Right kidney (tissue), 1 donor: ENCODE measurements around the gene ZNF521.

Experiments used
- DNase-seq: peaks from one replicate; pipeline ENCODE4 v3.0.0-alpha.2; 2016

Gene ZNF521

DNA sequence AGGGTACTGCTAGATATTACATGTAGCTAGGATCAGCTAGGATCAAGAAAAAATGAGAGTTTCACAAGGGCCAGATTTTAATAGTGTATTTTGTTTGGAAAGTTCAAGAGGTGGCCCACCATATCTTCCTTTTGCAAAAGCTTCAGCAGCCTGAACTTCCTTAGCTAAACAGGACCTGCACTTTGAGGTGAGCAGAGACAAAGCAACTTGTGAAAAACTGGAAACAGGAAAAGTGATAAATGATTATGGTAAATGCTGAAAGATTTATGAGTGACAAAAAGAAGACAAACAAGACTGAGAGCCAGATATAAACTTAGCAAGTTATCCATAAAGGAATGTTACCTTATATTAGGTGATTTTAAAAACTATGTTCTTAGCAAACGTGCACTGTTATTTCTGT lies 123.6 kb downstream of the ZNF521 start:
- no peak for DNase-seq

DNA sequence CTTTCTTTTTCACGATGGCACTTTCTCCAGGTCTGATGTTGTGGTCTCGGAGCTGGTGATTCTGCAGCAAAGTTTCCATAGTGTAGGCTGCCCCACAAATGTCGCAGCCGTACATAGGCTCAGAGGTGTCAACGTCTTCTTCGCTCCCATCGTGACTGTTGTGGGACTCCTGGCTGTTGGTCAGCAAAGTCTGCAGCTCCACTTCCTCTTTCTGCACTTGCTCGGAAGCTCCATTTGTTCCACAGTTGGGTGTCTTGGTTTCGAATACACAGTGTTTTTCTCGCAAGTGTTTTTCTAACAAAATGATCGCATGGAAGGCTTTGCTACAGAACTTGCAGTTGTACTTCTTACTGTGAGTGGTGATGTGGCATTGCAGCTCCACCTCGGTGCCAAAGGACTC lies 126.8 kb downstream of the ZNF521 start:
- no peak for DNase-seq

DNA sequence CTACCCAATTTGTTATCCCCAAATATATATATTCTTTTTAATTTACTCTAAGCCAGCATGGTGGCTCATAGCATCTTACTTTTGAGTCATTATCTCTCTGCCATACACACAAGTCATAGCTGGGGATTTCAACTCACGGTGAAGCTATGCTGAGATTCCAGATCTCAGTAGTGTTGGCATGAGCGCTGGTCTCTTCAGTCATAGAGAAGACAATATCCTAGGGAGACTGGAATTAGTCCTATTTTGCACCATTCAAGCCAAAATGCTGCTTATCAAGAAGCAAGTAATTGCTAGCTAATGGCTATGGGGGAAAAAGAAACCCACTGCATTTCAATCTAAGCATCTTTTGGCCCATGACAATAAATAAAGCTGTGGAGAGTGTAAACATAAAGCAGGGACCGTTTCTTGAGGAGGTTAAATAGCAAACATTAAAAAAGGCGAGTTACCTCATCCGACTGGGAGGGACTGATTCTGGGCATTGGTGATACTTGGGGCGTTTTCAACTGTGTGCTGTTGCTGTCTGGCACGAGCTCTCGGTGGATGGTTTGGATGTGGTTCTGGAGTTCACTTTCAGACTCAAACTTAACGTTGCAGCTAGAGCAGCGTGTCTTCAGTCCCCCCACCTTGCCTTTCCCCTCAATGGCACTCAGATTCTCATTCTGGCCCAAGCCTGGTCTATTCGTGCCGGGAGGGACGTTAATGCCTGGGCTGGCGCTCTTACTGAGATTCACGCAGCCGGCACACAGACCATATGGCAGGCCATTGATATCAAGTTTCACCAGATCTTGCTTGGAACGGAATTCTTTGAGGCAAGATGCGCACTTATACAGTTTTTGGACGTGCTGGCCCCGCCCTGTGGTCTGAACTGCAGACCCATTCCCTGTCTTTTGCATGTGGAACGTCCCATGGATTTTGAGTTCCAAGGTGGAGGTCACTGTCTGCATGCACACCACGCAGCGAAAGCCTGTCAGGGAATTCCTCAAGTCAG lies 127.8 kb downstream of the ZNF521 start:
- no peak for DNase-seq

DNA sequence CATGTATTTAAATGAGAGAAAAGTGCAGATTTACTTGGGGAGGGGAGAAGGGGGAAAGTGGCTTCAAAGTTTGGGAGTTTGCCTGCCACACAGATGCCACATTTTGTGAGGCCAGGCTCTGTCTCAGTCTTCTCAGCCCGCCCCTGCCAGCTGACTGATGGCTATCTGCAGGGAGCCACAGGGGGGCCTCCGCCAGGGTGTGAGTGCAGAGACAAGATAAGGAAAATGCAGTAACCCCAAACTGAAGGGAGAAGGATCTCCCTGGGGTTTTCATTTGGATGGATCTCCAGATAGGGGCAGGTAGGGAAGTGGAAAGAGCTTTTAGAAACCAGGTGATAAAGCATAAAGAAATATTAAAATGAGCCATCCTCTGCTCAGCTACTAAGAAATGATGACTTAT lies 128.8 kb downstream of the ZNF521 start:
- no peak for DNase-seq

DNA sequence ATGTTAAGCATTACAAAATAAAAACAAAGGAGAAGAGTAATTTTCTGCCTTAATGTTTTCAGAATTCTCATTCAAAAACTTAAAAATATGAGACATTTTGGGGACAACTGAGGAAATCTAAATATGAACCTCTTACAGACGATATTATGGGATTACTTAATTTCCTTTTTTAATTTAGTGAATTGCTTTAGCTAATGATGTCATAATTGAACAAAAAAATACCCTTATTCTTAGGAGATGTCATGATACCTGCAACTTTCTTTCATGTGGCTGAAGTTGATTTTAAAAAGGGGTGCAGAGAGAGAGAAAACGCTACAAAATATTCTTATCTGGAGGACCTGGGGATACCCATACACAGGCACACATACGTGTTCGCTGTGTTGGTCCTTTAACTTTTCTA lies 129.3 kb downstream of the ZNF521 start:
- DNase-seq = no peak

DNA sequence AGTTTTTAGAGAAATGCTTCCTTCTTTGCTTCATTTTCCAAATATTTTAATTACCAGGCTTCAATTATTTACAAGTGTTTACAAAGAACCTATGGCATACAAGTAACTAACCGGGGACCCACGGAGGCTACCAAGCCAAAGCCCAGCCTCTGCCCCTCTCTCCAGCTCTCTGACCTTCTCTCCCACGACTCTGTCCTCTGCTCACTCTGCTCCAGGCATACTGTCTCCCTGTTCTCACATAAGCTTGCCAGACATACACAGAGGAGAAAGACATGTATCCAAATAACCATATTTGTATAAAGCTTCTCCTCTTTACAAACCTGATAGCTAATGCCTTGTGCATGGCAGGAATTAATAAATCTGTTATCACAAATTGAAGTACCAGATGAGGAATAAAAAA lies 141.3 kb downstream of the ZNF521 start:
- no peak for DNase-seq

DNA sequence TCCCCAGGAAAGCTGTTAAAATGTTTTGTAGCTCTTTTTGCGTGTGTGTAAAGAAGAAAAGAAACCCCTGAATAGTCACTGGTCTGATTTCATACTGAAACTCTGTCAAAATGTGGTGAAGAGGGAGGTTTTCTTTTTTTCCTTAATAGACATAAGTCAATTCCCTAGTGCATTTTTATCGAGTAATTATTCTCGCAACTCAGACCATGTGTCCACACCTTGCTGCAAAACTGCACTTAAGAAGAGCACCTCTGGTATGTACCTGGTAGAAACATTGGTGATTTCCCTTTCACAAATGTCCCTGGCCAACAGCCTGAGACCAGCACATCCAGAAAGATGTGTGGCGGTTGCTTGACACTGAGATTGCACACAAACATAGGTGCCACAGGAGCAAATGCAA lies 159.9 kb downstream of the ZNF521 start:
- no peak for DNase-seq

DNA sequence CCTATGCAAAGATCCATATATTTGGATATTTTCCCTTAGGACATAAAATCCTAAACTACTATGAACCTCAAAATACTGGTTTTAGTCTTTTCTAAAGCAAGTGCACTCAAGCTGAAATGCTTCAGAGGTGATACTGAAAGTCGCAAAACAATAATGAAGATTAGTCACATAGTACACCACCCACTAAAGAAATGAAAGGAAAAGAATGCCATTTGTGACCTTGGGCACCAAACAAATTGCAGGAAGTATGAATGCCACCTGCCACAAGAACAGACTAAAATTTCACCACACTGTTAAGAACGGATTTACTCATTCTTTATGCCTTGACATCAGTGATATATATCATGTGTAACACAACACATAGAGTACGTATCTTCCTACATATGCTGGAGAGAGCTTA lies 161.5 kb downstream of the ZNF521 start:
- no peak for DNase-seq

DNA sequence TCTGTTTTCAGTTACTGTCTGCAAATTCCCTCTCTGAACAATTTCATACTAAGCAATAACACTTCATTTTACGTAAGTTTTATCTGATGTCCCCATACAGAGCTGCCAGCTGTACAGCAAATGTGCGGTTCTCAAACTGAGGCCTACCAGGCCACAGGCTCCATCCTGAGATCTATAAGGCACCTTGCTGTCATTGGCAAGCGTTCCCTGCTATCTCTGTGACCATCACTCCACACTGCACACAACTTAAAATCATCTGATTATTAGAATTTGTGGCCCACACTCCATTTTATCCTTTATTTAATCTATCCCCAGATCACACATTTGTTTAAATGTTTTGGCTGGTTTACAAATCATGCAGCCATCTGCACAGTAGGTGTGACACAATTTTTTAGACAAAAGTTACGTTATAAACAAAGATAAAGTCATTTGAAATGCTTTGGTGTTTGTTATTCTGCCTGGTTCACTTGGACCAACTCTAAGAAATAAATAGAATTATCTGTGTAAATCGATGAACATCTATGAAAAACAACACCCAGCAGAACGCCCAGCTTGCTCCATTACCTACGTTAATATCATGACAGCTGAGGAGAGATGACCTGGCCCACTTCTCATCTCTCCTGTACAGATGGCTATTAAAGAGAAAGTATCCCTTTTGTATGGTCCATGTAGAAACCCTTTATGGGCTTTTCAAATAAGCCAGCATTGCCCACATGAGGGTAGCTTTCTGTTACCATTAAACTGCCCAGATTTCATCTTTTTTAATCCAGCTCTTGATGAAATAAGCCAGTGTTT lies 162.4 kb downstream of the ZNF521 start:
- DNase-seq = no peak

DNA sequence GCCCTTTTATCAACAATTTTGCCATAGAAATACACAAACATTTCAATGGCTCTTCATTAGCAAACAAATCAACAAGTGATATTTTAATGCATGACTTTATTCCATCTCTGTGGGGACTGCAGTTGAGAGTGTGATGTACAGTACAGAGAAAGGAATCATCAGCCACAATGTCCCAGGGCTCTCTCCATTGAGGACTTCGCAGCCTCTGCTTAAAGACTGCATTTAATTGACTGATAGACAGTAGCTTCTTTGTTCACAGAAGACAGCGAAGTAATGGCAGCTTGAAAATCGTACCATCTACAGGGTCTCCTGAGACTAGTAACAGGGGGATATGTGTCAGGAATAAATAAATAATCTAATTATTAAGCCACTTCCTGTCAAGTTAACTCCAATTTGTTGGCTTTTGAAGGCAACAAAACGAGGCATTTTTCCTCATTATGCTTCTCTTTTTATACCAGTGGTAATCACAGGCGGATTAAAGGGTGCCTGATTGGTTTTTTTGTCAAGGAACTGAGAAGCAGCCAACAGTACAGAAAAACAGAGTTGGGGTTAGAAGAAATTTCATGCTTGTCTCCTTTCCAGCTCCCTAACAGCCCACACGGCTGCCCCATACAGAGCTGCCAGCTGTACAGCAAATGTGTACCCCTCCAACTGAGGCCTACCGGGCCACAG lies 164.3 kb downstream of the ZNF521 start:
- no peak for DNase-seq

DNA sequence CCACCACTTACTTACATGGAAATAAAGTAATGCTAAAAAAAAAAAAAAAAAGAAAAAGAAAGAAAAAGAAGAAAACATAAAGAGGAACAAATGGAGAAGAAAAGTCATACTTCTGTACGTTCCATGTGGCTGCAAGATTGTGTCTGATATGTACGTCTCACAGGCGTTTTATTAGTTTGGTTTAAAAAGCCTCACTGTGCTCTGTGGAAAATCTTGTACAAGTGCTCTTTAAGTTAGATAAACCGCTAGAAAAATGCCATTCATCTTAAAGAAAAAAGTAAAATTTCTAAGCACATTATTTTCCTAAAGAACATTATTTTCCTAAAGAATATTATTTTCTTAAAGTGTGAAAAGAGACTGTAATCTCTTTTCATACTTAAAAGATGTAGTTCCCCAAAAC lies 165.1 kb downstream of the ZNF521 start:
- DNase-seq = no peak

DNA sequence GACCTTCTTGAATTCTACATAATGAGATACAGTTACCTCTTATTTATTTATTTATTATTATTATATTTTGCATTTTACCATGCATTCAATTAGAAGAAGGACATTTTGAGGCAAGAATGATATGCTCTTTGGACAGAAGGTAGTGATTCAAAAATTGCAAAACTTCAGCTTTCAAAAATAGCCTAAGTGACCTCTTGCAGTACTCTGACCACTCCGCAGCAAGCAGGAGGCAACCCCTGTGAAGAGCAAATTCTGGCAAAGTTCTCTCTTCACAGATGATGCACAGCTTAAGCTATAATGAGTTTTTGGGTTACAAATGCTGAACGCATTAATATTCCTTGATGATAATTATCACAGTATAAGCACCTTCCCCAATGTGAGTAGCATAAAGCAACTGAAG lies 170.0 kb downstream of the ZNF521 start:
- no peak for DNase-seq

DNA sequence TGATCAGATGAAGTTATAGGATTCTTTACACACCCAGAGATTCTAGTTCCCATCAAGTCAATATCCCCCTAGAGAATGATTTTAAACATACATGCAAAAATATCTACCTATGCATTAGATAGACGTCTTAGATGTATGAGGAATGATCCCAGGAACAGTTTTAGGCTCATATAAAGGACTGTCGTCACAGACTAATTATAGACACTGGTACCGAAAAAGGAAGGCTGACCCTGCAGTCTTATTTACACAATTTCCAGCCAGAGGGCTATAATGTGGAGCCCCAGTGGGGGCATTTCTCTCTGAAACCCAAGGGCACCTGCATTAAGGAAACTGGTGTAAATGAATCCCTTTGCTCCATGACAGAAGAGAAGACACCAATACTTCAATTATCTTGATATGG lies 170.4 kb downstream of the ZNF521 start:
- no peak for DNase-seq

DNA sequence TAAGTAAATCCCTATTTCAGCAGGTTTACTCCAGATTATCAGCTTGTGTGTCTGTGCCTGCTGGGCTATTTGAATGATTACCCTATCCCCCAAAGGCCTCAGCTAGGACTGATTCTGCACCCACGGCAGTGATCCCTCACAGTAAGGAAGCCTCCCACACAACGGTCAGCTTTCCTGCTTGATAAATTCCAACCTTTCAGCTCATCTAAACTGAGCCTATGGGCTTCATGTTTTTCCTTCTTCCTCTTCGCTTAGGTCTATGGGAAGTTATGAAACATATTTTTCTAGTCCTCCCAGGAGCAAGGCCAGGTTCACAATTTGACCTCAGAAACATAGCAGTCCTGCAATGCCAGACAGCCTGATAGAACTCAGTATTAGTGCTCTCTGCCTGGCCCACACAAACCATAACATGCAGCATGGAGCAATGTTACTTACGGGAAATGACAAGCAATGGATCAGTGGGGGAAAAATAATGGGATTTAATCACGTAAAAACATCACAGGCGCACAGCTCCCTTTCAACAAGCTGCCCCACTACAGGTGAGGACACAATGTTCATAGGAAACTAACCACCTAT lies 170.9 kb downstream of the ZNF521 start:
- DNase-seq = no peak

DNA sequence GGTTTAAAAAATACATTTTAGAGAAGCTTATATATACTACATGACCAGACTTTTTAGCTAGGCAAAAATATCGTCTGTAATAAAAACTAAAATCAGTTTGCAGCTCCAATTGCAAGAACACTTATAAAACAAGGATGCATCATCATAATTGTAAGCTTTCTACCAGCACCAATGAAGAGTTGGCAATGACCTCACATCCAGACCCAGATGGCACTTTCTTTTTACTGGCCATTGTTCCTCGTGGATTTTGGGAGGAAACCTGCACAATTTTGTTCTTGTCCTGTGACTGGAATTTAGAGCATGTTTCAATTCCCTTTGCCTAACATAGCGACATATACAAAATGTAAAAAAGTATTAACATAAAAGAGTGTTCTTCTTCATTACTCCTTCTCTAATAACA lies 174.3 kb downstream of the ZNF521 start:
- DNase-seq = no peak

DNA sequence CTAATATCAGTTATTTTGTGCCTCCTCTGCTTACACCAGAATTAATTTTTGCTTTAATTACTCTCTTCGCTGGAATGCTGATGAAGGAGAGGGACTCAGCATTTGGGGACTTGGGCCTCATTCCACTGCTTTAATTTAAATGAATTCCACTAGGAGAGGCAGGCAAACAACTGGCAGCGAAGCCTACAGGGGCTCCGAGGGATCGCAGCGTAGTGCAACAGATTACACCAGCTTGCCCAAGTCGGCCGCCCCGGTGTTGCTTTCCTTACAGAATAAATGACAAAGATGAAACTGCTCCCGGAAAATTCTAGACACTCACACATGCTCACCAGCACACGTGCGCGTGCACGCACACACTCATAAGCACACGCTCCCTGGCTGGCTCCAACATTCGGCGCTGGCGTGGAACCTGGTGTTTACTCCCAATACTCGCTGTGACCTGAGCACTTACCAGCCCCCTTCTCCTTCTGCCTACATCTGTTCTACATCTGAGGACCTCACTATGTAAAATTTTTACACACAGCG lies 175.4 kb downstream of the ZNF521 start:
- DNase-seq = no peak

DNA sequence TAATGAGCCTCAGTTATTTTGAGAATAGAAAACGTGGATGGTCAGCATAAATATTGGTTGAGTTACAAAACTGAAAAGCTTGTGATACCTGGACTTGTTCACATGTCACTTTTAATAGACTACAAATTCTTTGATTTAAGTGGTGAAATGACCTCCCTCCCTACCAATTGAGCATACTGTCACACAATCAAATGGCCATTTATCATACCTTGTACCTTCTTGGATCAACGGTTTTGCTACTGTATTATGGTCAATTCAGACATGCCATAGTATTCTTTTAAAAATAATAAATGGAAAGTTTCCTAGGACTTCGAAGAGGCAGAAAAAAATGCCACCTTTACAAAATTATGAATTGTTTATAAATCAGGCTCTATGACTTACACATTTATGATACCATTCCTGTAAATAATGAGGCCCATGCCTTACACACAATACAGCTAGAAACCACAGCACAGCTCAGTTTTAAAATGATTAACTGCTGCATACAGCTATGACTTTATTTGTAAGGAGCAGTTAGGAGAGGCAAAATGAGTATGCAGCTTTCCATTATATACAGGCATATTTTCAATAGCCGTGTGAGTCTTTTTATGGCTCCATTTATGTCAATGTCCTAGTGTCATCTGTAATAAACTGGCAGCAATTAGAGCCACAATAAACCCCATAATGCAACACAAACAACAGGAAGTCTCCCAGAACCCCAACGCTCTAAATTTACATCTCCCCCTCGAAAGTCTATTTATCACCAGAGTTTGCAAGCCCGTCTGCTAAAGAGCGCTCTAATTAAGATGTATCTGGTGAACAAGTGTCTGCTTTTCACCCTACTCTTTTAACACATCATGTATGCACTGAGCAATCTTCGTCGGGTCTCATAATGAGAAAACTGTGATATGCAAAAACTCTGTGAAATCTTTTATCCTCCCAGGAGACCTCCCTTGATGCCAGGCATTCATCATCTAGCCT lies 176.1 kb downstream of the ZNF521 start:
- DNase-seq = no peak

DNA sequence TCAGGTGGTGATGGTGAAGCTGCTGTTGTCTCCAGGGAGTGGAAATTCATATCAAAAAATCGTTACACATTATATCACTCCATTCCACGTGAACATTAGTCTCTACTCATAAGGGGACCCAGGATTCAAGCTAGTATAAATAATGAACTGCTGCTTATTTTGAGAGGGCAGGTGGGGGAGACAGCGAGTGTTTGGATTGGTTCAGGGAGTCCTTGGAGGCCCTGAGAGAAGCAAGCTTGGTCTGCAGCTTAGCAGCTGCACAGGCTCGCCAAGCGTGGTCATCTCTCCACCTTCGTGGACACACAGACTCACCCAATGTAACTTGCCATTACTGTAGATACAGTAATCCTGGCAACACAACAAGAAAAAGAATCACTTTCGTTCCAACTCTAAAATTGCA lies 177.6 kb downstream of the ZNF521 start:
- DNase-seq = no peak

DNA sequence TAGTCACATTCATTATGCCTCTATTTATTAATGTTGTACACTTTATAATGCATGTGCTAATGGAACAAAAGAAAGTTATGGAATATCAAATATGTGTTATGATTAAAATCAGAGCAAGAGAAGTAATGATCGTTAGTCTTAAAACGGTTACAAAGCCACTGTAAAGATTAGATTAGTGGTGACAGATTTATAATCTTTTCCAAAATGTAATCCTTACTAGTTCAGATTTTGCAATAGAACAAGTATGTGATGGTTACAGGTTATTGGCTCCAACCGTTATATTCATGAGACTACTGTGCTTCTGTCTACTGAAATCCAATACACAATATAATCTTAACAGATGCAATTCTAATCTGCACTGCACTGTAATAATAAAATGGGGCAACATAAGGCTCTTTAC lies 180.6 kb downstream of the ZNF521 start:
- no peak for DNase-seq

DNA sequence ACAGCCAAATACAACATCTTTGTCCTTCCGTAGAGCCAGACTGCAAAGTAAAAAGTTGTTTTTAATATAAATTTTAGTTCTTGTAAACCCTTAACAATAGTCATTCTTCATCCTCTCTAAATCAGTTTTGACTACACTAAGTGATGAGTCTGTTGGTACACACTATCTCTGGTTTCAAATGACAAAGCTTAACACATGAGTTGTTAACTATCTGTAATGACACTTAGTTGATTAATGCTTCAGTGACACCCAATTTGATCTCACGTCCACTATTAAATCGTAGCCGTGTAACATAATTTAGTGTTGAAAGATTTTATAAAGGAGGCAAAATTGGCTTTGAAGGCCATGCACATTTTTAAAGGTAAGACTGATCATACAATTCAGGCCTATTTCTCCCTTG lies 181.6 kb downstream of the ZNF521 start:
- no peak for DNase-seq

DNA sequence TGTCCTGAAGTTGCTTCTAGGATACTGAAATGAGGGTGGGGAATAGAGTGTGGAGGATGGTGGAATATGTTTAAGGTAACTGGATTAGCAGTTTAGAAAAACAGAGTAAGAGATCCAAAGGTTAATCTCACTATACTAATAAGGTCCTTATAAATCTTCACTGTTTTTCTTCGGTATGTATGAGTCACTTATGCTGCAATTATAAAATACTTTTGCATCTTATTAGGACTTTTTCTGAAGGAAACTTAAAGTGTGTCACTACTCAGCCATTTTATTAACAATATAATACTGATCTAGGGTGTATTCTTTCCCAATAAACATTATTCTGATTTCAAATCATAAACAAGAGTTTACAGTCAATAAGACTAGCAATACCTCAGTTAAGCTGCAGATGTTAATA lies 182.3 kb downstream of the ZNF521 start:
- DNase-seq = no peak
